Trophoblast cell (in vitro differentiated cells and primary cell): ENCODE measurements around the gene DUSP1.

Source experiments
- DNase-seq, 2 donors: peaks; one replicate each; pipeline ENCODE4 v3.0.0-alpha.2; 2016
- H2AFZ ChIP-seq: 2 replicates; pipeline ENCODE4 v1.6.1; 2013; ENCODE audit warnings: low read length, moderate library complexity, mild to moderate bottlenecking; ENCODE audit not compliant: insufficient read depth, poor library complexity
- H2AK5ac ChIP-seq: 2 replicates; pipeline ENCODE4 v1.6.1; 2013; ENCODE audit warnings: mild to moderate bottlenecking, low read length
- H2BK120ac ChIP-seq: 2 replicates; pipeline ENCODE4 v1.6.1; 2013; ENCODE audit warnings: low read length, mild to moderate bottlenecking, moderate library complexity; ENCODE audit not compliant: insufficient read depth, poor library complexity
- H2BK12ac ChIP-seq: 2 replicates; pipeline ENCODE4 v1.6.1; 2013; ENCODE audit warnings: mild to moderate bottlenecking, low read length, moderate library complexity
- H2BK5ac ChIP-seq: 2 replicates; pipeline ENCODE4 v1.6.1; 2013; ENCODE audit warnings: low read length, low read depth, moderate library complexity, mild to moderate bottlenecking; ENCODE audit not compliant: poor library complexity
- H3K14ac ChIP-seq: 2 replicates; pipeline ENCODE4 v1.6.1; 2013; ENCODE audit warnings: mild to moderate bottlenecking, low read length
- H3K18ac ChIP-seq: 2 replicates; pipeline ENCODE4 v1.6.1; 2013; ENCODE audit warnings: mild to moderate bottlenecking, low read length
- H3K23ac ChIP-seq: 2 replicates; pipeline ENCODE4 v1.6.1; 2013; ENCODE audit warnings: low read length
- H3K27ac ChIP-seq: 2 replicates; pipeline ENCODE4 v1.5.1; 2013; ENCODE audit warnings: low read depth, mild to moderate bottlenecking, inconsistent platforms, low read length, moderate library complexity
- H3K27me3 ChIP-seq: 2 replicates; pipeline ENCODE4 v1.6.1; 2013; ENCODE audit warnings: inconsistent platforms, mild to moderate bottlenecking, low read length, moderate library complexity; ENCODE audit not compliant: insufficient read depth
- H3K36me3 ChIP-seq, 2 experiments: 1 replicate in 1 of 2; 2 replicates in 1 of 2; pipeline ENCODE4 v1.6.1; 2013; ENCODE audit warnings: low read length in 2 of 2, mild to moderate bottlenecking in 2 of 2, moderate library complexity in 1 of 2; ENCODE audit not compliant: insufficient read depth in 2 of 2, control insufficient read depth in 1 of 2
- H3K4ac ChIP-seq: 2 replicates; pipeline ENCODE4 v1.6.1; 2013; ENCODE audit warnings: low read depth, mild to moderate bottlenecking, low read length, moderate library complexity
- H3K4me1 ChIP-seq, 2 experiments: 1 replicate in 1 of 2; 2 replicates in 1 of 2; pipeline ENCODE4 v1.6.1; 2013; ENCODE audit warnings: low read length in 2 of 2, mild to moderate bottlenecking in 2 of 2, moderate library complexity in 1 of 2; ENCODE audit not compliant: insufficient read depth in 2 of 2, control insufficient read depth in 1 of 2
- H3K4me2 ChIP-seq: 2 replicates; pipeline ENCODE4 v1.6.1; 2013; ENCODE audit warnings: inconsistent platforms, mild to moderate bottlenecking, low read length, moderate library complexity
- H3K4me3 ChIP-seq: 2 replicates; pipeline ENCODE4 v1.5.1; 2013; ENCODE audit warnings: mild to moderate bottlenecking, low read depth, low read length, inconsistent platforms
- H3K79me1 ChIP-seq: one replicate; pipeline ENCODE4 v1.6.1; 2013; ENCODE audit warnings: low read length
- H3K79me2 ChIP-seq: 2 replicates; pipeline ENCODE4 v1.6.1; 2013; ENCODE audit warnings: low read length, mild to moderate bottlenecking; ENCODE audit not compliant: control insufficient read depth, insufficient read depth, poor library complexity
- H3K9ac ChIP-seq: 2 replicates; pipeline ENCODE4 v1.6.1; 2013; ENCODE audit warnings: mild to moderate bottlenecking, low read length
- H3K9me3 ChIP-seq: 2 replicates; pipeline ENCODE4 v1.6.1; 2013; ENCODE audit warnings: low read depth, mild to moderate bottlenecking, control low read depth, inconsistent platforms, low read length; ENCODE audit not compliant: insufficient read depth
- H4K12ac ChIP-seq: 2 replicates; pipeline ENCODE4 v1.6.1; 2013; ENCODE audit warnings: low read depth, mild to moderate bottlenecking, low read length, moderate library complexity
- H4K8ac ChIP-seq: 2 replicates; pipeline ENCODE4 v1.6.1; 2013; ENCODE audit warnings: low read depth, mild to moderate bottlenecking, low read length, moderate library complexity
- H4K91ac ChIP-seq: one replicate; pipeline ENCODE4 v1.6.1; 2013; ENCODE audit warnings: low read depth, mild to moderate bottlenecking, low read length, moderate library complexity
- WGBS: extraction: QIAGEN DNeasy Blood & Tissue Kit; methylation state at CpG from one replicate; pipeline ENCODE4 v1.1.7; 2013; ENCODE audit warnings: missing lambda C conversion rate; ENCODE audit not compliant: insufficient read length, insufficient coverage; ENCODE audit errors: extremely low coverage; 5-methylcytosine and 5-hydroxymethylcytosine counted together

The DUSP1 gene

GRCh38 chr5:172727551-172727950, 43.4 kb downstream of the DUSP1 start:
- no peak overlapping the region for H3K4me3 ChIP-seq
- no peak overlapping the region for H4K12ac ChIP-seq
- no peak overlapping the region for H4K8ac ChIP-seq
- WGBS = no CpG with 5 or more reads among the region's 7 CpGs
- H3K27me3 ChIP-seq = no peaks in the 10 kb centered on the region
- no peaks in the 10 kb centered on the region for H3K36me3 ChIP-seq
- H3K79me1 ChIP-seq = peaks cover 6% of the 10 kb centered on the region
- no peak overlapping the region for H3K9ac ChIP-seq
- no peak overlapping the region for H2AFZ ChIP-seq
- no peak overlapping the region for H2BK120ac ChIP-seq
- H3K23ac ChIP-seq = no peak overlapping the region
- H3K9me3 ChIP-seq = no peaks in the 10 kb centered on the region
- H3K4ac ChIP-seq = no peak overlapping the region
- no peak overlapping the region for H2BK5ac ChIP-seq
- no peak overlapping the region for H3K27ac ChIP-seq
- no peak overlapping the region for H4K91ac ChIP-seq
- H2AK5ac ChIP-seq = no peak overlapping the region
- no peaks in the 10 kb centered on the region for H3K79me2 ChIP-seq
- DNase-seq = no peak
- H3K4me2 ChIP-seq = no peak overlapping the region
- H2BK12ac ChIP-seq = no peak overlapping the region
- H3K18ac ChIP-seq = no peak overlapping the region
- peaks cover under 1 to 11% of the 10 kb centered on the region in 2 experiments for H3K4me1 ChIP-seq
- H3K14ac ChIP-seq = no peak overlapping the region

GRCh38 chr5:172726966-172727365, 44.0 kb downstream of the DUSP1 start:
- no peak overlapping the region for H3K4ac ChIP-seq
- WGBS = no CpG with 5 or more reads among the region's 11 CpGs
- H4K91ac ChIP-seq = no peak overlapping the region
- no peak overlapping the region for H4K8ac ChIP-seq
- H2BK5ac ChIP-seq = no peak overlapping the region
- H3K36me3 ChIP-seq = no peaks in the 10 kb centered on the region
- H3K4me1 ChIP-seq = peaks cover 0 to 7% of the 10 kb centered on the region in 2 experiments
- H3K27me3 ChIP-seq = no peaks in the 10 kb centered on the region
- H2AK5ac ChIP-seq = no peak overlapping the region
- no peak overlapping the region for H3K4me3 ChIP-seq
- H3K4me2 ChIP-seq = no peak overlapping the region
- H4K12ac ChIP-seq = no peak overlapping the region
- H3K9ac ChIP-seq = no peak overlapping the region
- no peaks in the 10 kb centered on the region for H3K79me2 ChIP-seq
- H3K18ac ChIP-seq = no peak overlapping the region
- H3K23ac ChIP-seq = no peak overlapping the region
- H3K79me1 ChIP-seq = peaks cover 2% of the 10 kb centered on the region
- H2AFZ ChIP-seq = no peak overlapping the region
- H2BK12ac ChIP-seq = no peak overlapping the region
- DNase-seq = no peak
- no peak overlapping the region for H3K14ac ChIP-seq
- no peak overlapping the region for H3K27ac ChIP-seq
- no peaks in the 10 kb centered on the region for H3K9me3 ChIP-seq
- no peak overlapping the region for H2BK120ac ChIP-seq

GRCh38 chr5:172725785-172726184, 45.2 kb downstream of the DUSP1 start:
- no peaks in the 10 kb centered on the region for H3K36me3 ChIP-seq
- H4K12ac ChIP-seq = no peak overlapping the region
- no peak overlapping the region for H3K23ac ChIP-seq
- H3K9me3 ChIP-seq = peaks cover 2% of the 10 kb centered on the region
- no CpG with 5 or more reads among the region's 5 CpGs for WGBS
- no peak overlapping the region for H4K91ac ChIP-seq
- H3K4me2 ChIP-seq = no peak overlapping the region
- no peaks in the 10 kb centered on the region for H3K4me1 ChIP-seq
- DNase-seq = no peak
- H3K27ac ChIP-seq = no peak overlapping the region
- no peaks in the 10 kb centered on the region for H3K27me3 ChIP-seq
- no peak overlapping the region for H3K14ac ChIP-seq
- H2BK5ac ChIP-seq = no peak overlapping the region
- no peak overlapping the region for H3K4ac ChIP-seq
- no peak overlapping the region for H2BK12ac ChIP-seq
- H2AK5ac ChIP-seq = no peak overlapping the region
- no peak overlapping the region for H4K8ac ChIP-seq
- H2BK120ac ChIP-seq = no peak overlapping the region
- H2AFZ ChIP-seq = no peak overlapping the region
- no peak overlapping the region for H3K18ac ChIP-seq
- no peak overlapping the region for H3K4me3 ChIP-seq
- no peaks in the 10 kb centered on the region for H3K79me2 ChIP-seq
- H3K9ac ChIP-seq = no peak overlapping the region
- H3K79me1 ChIP-seq = no peaks in the 10 kb centered on the region

- no peak overlapping the region for H4K91ac ChIP-seq
- no peaks in the 10 kb centered on the region for H3K79me2 ChIP-seq
- no peak overlapping the region for H2BK12ac ChIP-seq
- no peak overlapping the region for H2BK120ac ChIP-seq
- H3K23ac ChIP-seq = no peak overlapping the region
- no peak overlapping the region for H4K8ac ChIP-seq
- peaks cover 2% of the 10 kb centered on the region for H3K9me3 ChIP-seq
- no peak overlapping the region for H4K12ac ChIP-seq
- no peak overlapping the region for H3K9ac ChIP-seq
- no peak overlapping the region for H3K4me2 ChIP-seq
- no peak overlapping the region for H2AK5ac ChIP-seq
- H3K18ac ChIP-seq = no peak overlapping the region
- no peak overlapping the region for H2BK5ac ChIP-seq
- H3K27ac ChIP-seq = no peak overlapping the region
- no peak overlapping the region for H2AFZ ChIP-seq
- no peak overlapping the region for H3K4me3 ChIP-seq
- H3K79me1 ChIP-seq = no peaks in the 10 kb centered on the region
- WGBS = no CpG with 5 or more reads among the region's 10 CpGs
- no peak for DNase-seq
- no peaks in the 10 kb centered on the region for H3K4me1 ChIP-seq
- no peak overlapping the region for H3K4ac ChIP-seq
- H3K36me3 ChIP-seq = no peaks in the 10 kb centered on the region
- H3K27me3 ChIP-seq = no peaks in the 10 kb centered on the region
- no peak overlapping the region for H3K14ac ChIP-seq
These were observed 45.7 kb downstream of the DUSP1 start for GRCh38 chr5:172725273-172725672.
